K562 (cell line): ENCODE measurements around the gene PTPN13. TPM values are rescaled to one million over a fixed set of nuclear protein-coding genes. Genes with fewer than 3 reads are reported as not detected.

ENCODE experiments used
- ATAC-seq: fragments of 200-7000 bp; cut with Tn5 transposase; 3 replicates; pipeline ENCODE4 v1.9.1; 2020; ENCODE audit warnings: moderate library complexity
- BruUV-seq: library from RNA; stranded (reverse); fragments of 400-500 nt; replicated peaks from 2 replicates; lab custom pipeline; 2021; lab: Mats Ljungman, UMichigan
- CTCF ChIA-PET: fragments of 300-600 bp; formaldehyde crosslinking; extraction: SDS; loops from one replicate; lab custom pipeline; 2021; ENCODE audit warnings: low intra/inter-chr PET ratio; lab: Yijun Ruan, JAX
- POLR2A ChIA-PET: fragments of 300-600, 350-650 bp; sonication (Branson Sonifier 250); formaldehyde crosslinking; extraction: SDS; loops from one replicate; lab custom pipeline; 2021; ENCODE audit warnings: antibody characterized with exemption, inconsistent platforms; lab: Yijun Ruan, JAX
- DNase-seq, 4 experiments: peaks; one replicate each; pipeline versions ENCODE4 v3.0.0 to v3.0.0-alpha.2; 2011 to 2018; ENCODE audit warnings: low spot score in 3 of 4, mixed read lengths in 3 of 4; ENCODE audit errors: extremely low read depth in 1 of 4
- FAIRE-seq: peaks from 2 replicates; lab custom pipeline; 2011; peaks lifted over from hg19 to GRCh38; lab: Jason Lieb, UNC
- H2AFZ ChIP-seq: 2 replicates; pipeline ENCODE4 v1.6.0; 2011; ENCODE audit warnings: low read depth, low read length, control low read depth, inconsistent platforms
- H3K27ac ChIP-seq: fragments of 200-600 bp; 3 replicates; pipeline ENCODE4 v1.8.0; 2011; ENCODE audit warnings: low read depth, mild to moderate bottlenecking, control low read depth, inconsistent platforms, low read length, moderate library complexity, mixed read lengths; ENCODE audit errors: extremely low read depth
- H3K27me3 ChIP-seq, 2 experiments: fragments of 300-600 bp in 1 of 2; 2 replicates in 1 of 2; 3 replicates in 1 of 2; pipeline versions ENCODE4 v1.6.0 to v1.8.0; 2011; ENCODE audit warnings: inconsistent platforms in 2 of 2, low read length in 2 of 2, mild to moderate bottlenecking in 1 of 2, mixed read lengths in 1 of 2, moderate library complexity in 1 of 2; ENCODE audit not compliant: control insufficient read depth in 2 of 2, insufficient read depth in 2 of 2
- H3K36me3 ChIP-seq: fragments of 300-600 bp; 3 replicates; pipeline ENCODE4 v1.8.0; 2011; ENCODE audit warnings: mild to moderate bottlenecking, low read length, inconsistent platforms; ENCODE audit not compliant: control insufficient read depth, insufficient read depth
- H3K4me1 ChIP-seq, 2 experiments: fragments of 200-600 bp in 1 of 2; replicated peaks in 1 of 2; 2 replicates in 1 of 2; 3 replicates in 1 of 2; pipeline versions ENCODE4 v1.5.1 to v1.8.0; 2011; ENCODE audit warnings: inconsistent platforms in 2 of 2, low read length in 2 of 2, mild to moderate bottlenecking in 1 of 2, mixed read lengths in 1 of 2, moderate library complexity in 1 of 2; ENCODE audit not compliant: control insufficient read depth in 2 of 2, insufficient read depth in 2 of 2
- H3K4me2 ChIP-seq: 2 replicates; pipeline ENCODE4 v1.6.1; 2011; ENCODE audit warnings: low read length, control low read depth, inconsistent platforms, mixed read lengths; ENCODE audit not compliant: insufficient read depth
- H3K4me3 ChIP-seq: fragments of 200-600 bp; sonication (generic), shearing (Covaris generic); 2 replicates; pipeline ENCODE4 v1.5.1; 2016; ENCODE audit warnings: control low read depth, inconsistent platforms
- H3K79me2 ChIP-seq: fragments of 200-600 bp; 3 replicates; pipeline ENCODE4 v1.8.0; 2011; ENCODE audit warnings: low read length, inconsistent platforms; ENCODE audit not compliant: control insufficient read depth, insufficient read depth
- H3K9ac ChIP-seq, 2 experiments: 2 replicates each; pipeline versions ENCODE4 v1.6.0 to v1.6.1; 2011; ENCODE audit warnings: low read depth in 2 of 2, low read length in 2 of 2, control low read depth in 1 of 2, inconsistent platforms in 1 of 2, mild to moderate bottlenecking in 1 of 2, mixed read lengths in 1 of 2; ENCODE audit not compliant: insufficient read depth in 1 of 2
- H3K9me1 ChIP-seq: one replicate; pipeline ENCODE4 v1.6.0; 2011; ENCODE audit warnings: inconsistent platforms, mild to moderate bottlenecking, low read length, moderate library complexity; ENCODE audit not compliant: control insufficient read depth, insufficient read depth
- H3K9me3 ChIP-seq: replicated peaks from 2 replicates; pipeline ENCODE4 v1.5.1; 2011; ENCODE audit warnings: low read depth, low read length, inconsistent platforms; ENCODE audit not compliant: control insufficient read depth, insufficient read depth
- H4K20me1 ChIP-seq: replicated peaks from 2 replicates; pipeline ENCODE4 v1.6.1; 2011; ENCODE audit warnings: low read length, inconsistent platforms, mixed read lengths; ENCODE audit not compliant: control insufficient read depth, insufficient read depth
- ARID3A ChIP-seq: IDR thresholded peaks from 2 replicates; pipeline ENCODE4 v1.6.1; 2012; ENCODE audit warnings: low read depth, low read length, improper control_type of control experiment, borderline replicate concordance
- BRF1 ChIP-seq: IDR thresholded peaks from 3 replicates; pipeline ENCODE4 v1.6.1; 2011; ENCODE audit warnings: borderline replicate concordance, mild to moderate bottlenecking; ENCODE audit not compliant: insufficient read length; ENCODE audit errors: extremely low read depth
- CREB1 ChIP-seq, 2 experiments: sonication (generic) in 1 of 2; formaldehyde crosslinking in 1 of 2; IDR thresholded peaks; 2 replicates each; pipeline versions ENCODE4 v1.6.1 to v1.8.0; 2012 to 2022; ENCODE audit warnings: inconsistent platforms in 1 of 2, mild to moderate bottlenecking in 1 of 2, missing genetic modification reagents in 1 of 2, moderate library complexity in 1 of 2
- CTBP1 ChIP-seq: fragments of 450-650 bp; IDR thresholded peaks from 2 replicates; pipeline ENCODE4 v1.6.1; 2016; ENCODE audit warnings: borderline replicate concordance
- IFI16 ChIP-seq: fragments of 250-450 bp; sonication (Bioruptor Pico); IDR thresholded peaks from 2 replicates; pipeline ENCODE4 v2.1.2; 2022; ENCODE audit warnings: mild to moderate bottlenecking, inconsistent platforms
- MED1 ChIP-seq: sonication (generic); formaldehyde crosslinking; IDR thresholded peaks from 2 replicates; pipeline ENCODE4 v1.8.1; 2023; ENCODE audit warnings: missing genetic modification reagents, borderline replicate concordance
- RBM22 ChIP-seq: fragments of 200-400 bp; formaldehyde crosslinking; IDR thresholded peaks from 2 replicates; pipeline ENCODE4 v1.6.1; 2018; ENCODE audit warnings: low read length, low read depth; ENCODE audit not compliant: poor library complexity, severe bottlenecking
- ZBTB33 ChIP-seq: sonication (generic); formaldehyde crosslinking; IDR thresholded peaks from 2 replicates; pipeline ENCODE4 v1.8.1; 2023; ENCODE audit warnings: mild to moderate bottlenecking, missing genetic modification reagents
- ZNF584 ChIP-seq: fragments of 200-800 bp; sonication (Bioruptor generic); IDR thresholded peaks from 2 replicates; pipeline ENCODE4 v1.6.1; 2016; ENCODE audit warnings: low read depth, mild to moderate bottlenecking, missing genetic modification characterization, missing compliant biosample characterization
- ZNF699 ChIP-seq: fragments of 250-450 bp; sonication (Bioruptor Pico); IDR thresholded peaks from 2 replicates; pipeline ENCODE4 v1.8.0; 2021; ENCODE audit warnings: mild to moderate bottlenecking, moderate library complexity; ENCODE audit not compliant: insufficient replicate concordance
- WGBS: fragments of 100-300 bp; shearing (Covaris generic); methylation state at CpG from one replicate; pipeline ENCODE4 v1.1.6; 2016; ENCODE audit warnings: low coverage, mixed read lengths; ENCODE audit not compliant: insufficient coverage; ENCODE audit errors: missing lambda C conversion rate; 5-methylcytosine and 5-hydroxymethylcytosine counted together
- in situ Hi-C: fragments of 300-500 bp; cut with MboI; formaldehyde crosslinking; loops from 4 replicates; pipeline ENCODE4 v1.15.0; 2018; ENCODE audit warnings: inconsistent platforms, mixed read lengths
- intact Hi-C: fragments of 100-400 bp; cut with micrococcal nuclease; formaldehyde crosslinking; loops from 2 replicates; pipeline ENCODE4 v1.14.2; 2022
- polyA plus RNA-seq, 8 experiments: library from polyadenylated mRNA; depleted of rRNA in 4 of 8; stranded (reverse) in 5 of 8; unstranded in 3 of 8; fragments of >200 nt; fragmentation: Nextera tagmentation in 2 of 8; fragmentation: Illumina TruSeq in 1 of 8; extraction: Ambion mirVana in 2 of 8; extraction: Trizol in 1 of 8; gene quantifications; 2 replicates each; pipeline versions ENCODE4 v1.2.1 to v1.2.3, GENCODE V29; 2011 to 2014; ENCODE audit warnings: inconsistent platforms in 1 of 8, missing spikeins in 1 of 8
- total RNA-seq, 7 experiments: library from RNA; depleted of rRNA in 6 of 7; stranded (reverse); fragments of >200 nt in 6 of 7; fragmentation: Illumina TruSeq in 2 of 7; extraction: Trizol in 2 of 7; gene quantifications; 2 replicates each; pipeline versions ENCODE4 v1.2.1 to v1.2.3, GENCODE V29; 2011 to 2021; ENCODE audit warnings: low replicate concordance in 1 of 7

PTPN13 gene
- total and polyA plus RNA-seq, 9 of the 15 experiments (the other 6 are each of a cell fraction or from before 2014, with no cell fraction given), result 0.33 TPM; not detected in 8

- ATAC-seq, result no peak
- FAIRE-seq, result no peak
- no peaks in the 10 kb centered on the region for H4K20me1 ChIP-seq
- no peak overlapping the region for H3K27ac ChIP-seq
- no peak overlapping the region for H3K9ac ChIP-seq
- no TSS peak for BruUV-seq
- no peak overlapping the region for H3K4me3 ChIP-seq
- no peaks in the 10 kb centered on the region for H3K9me1 ChIP-seq
- ChIA-PET CTCF (no interaction called here), POLR2A (interaction anchor here (0.9 kb wide), 1 partner anchor 856 kb away, joined by 3 read pairs; no protein-coding TSS in a partner anchor)
- no peaks in the 10 kb centered on the region for H3K79me2 ChIP-seq
- whole genome bisulfite sequencing, result 2% methylated on average over 3 of the region's 3 CpGs
- no peaks in the 10 kb centered on the region for H3K36me3 ChIP-seq
- DNase-seq, result no peak
- intact Hi-C loops, result no loop called here
- no peak overlapping the region for H3K4me2 ChIP-seq
- no peaks in the 10 kb centered on the region for H3K4me1 ChIP-seq
- no peaks in the 10 kb centered on the region for H3K9me3 ChIP-seq
- H3K27me3 ChIP-seq, result no peaks in the 10 kb centered on the region; a peak in 1 of 5 replicates
- TF ChIP-seq ARID3A (no peak), CTBP1 (no peak), CREB1 (IDR thresholded peaks at IDR 0.05) (no peak), CREB1 (CRISPR knock-in tag; IDR thresholded peaks at IDR 0.05) (no peak), RBM22 (no peak), MED1 (CRISPR knock-in tag) (no peak), ZNF584 (CRISPR knock-in tag) (no peak), ZNF699 (CRISPR knock-in tag) (no peak), BRF1 (no peak), IFI16 (CRISPR knock-in tag) (no peak), ZBTB33 (CRISPR knock-in tag) (no peak)
- in situ Hi-C loops, result no loop called here
- H2AFZ ChIP-seq, result no peak overlapping the region
These were observed 231.4 kb downstream of the PTPN13 start for GRCh38 chr4:86825511-86825910.
